ENCODE data around the gene DRICH1.
"Not testable (repeated sequence)": the region's sequence is repeated elsewhere in the genome, so short reads cannot be mapped to it uniquely, and the experiment has no call there.

The DRICH1 gene

GRCh38 chr22:23670378-23671295 is 38.5 kb upstream of the DRICH1 start:
- no peak overlapping the region for H4K8ac ChIP-seq (ENCODE audit: low read depth, low read length)
- H3K27me3 ChIP-seq (ENCODE audit: insufficient read depth, low read length) = no peaks in the 10 kb centered on the region
- no peak overlapping the region for H2AK5ac ChIP-seq (ENCODE audit: low read length)
- no peak overlapping the region for H3K4me2 ChIP-seq (ENCODE audit: low read length)
- no peak overlapping the region for H3K4ac ChIP-seq (ENCODE audit: low read depth, low read length)
- H4K12ac ChIP-seq (ENCODE audit: low read depth, low read length) = no peak overlapping the region
- H3K36me3 ChIP-seq (ENCODE audit: control insufficient read depth in 1 of 2, insufficient read depth in 2 of 2, low read length in 2 of 2) = peaks cover 0 to 5% of the 10 kb centered on the region in 2 experiments
- no peak overlapping the region for H3K18ac ChIP-seq (ENCODE audit: low read length)
- DNase-seq = no peak
- no peak overlapping the region for H2BK5ac ChIP-seq (ENCODE audit: low read depth, low read length, poor library complexity)
- H3K9ac ChIP-seq (ENCODE audit: low read length) = no peak overlapping the region
- H3K27ac ChIP-seq (ENCODE audit: low read depth, low read length) = no peak overlapping the region
- no peak overlapping the region for H3K4me3 ChIP-seq (ENCODE audit: low read depth, low read length)
- no peaks in the 10 kb centered on the region for H3K4me1 ChIP-seq (ENCODE audit: control insufficient read depth in 1 of 2, insufficient read depth in 2 of 2, low read length in 2 of 2)
- H3K23ac ChIP-seq (ENCODE audit: low read length) = no peak overlapping the region
- H4K91ac ChIP-seq (ENCODE audit: low read depth, low read length) = no peak overlapping the region
- no peaks in the 10 kb centered on the region for H3K79me1 ChIP-seq (ENCODE audit: low read length)
- no peaks in the 10 kb centered on the region for H3K79me2 ChIP-seq (ENCODE audit: control insufficient read depth, insufficient read depth, low read length, poor library complexity)
- H2BK12ac ChIP-seq (ENCODE audit: low read length) = no peak overlapping the region
- no CpG with 5 or more reads among the region's 16 CpGs for WGBS (ENCODE audit: extremely low coverage, insufficient coverage, insufficient read length)
- H2BK120ac ChIP-seq (ENCODE audit: insufficient read depth, low read length, poor library complexity) = no peak overlapping the region
- H3K9me3 ChIP-seq (ENCODE audit: insufficient read depth, low read depth, low read length) = peaks cover 2% of the 10 kb centered on the region
- no peak overlapping the region for H2AFZ ChIP-seq (ENCODE audit: insufficient read depth, low read length, poor library complexity)
- H3K14ac ChIP-seq (ENCODE audit: low read length) = no peak overlapping the region

GRCh38 chr22:23660381-23660780 is 28.3 kb upstream of the DRICH1 start:
- not testable (repeated sequence) for H2AFZ ChIP-seq (ENCODE audit: insufficient read depth, low read length, poor library complexity); DNase-seq; H3K79me2 ChIP-seq (ENCODE audit: control insufficient read depth, insufficient read depth, low read length, poor library complexity); H3K27me3 ChIP-seq (ENCODE audit: insufficient read depth, low read length); H2BK12ac ChIP-seq (ENCODE audit: low read length); H2AK5ac ChIP-seq (ENCODE audit: low read length); H3K27ac ChIP-seq (ENCODE audit: low read depth, low read length); H3K23ac ChIP-seq (ENCODE audit: low read length); H3K9me3 ChIP-seq (ENCODE audit: insufficient read depth, low read depth, low read length); H4K8ac ChIP-seq (ENCODE audit: low read depth, low read length); H2BK120ac ChIP-seq (ENCODE audit: insufficient read depth, low read length, poor library complexity); H4K12ac ChIP-seq (ENCODE audit: low read depth, low read length); H3K4me3 ChIP-seq (ENCODE audit: low read depth, low read length); H4K91ac ChIP-seq (ENCODE audit: low read depth, low read length); H3K79me1 ChIP-seq (ENCODE audit: low read length); H3K18ac ChIP-seq (ENCODE audit: low read length); H3K9ac ChIP-seq (ENCODE audit: low read length); H3K4me1 ChIP-seq (ENCODE audit: control insufficient read depth in 1 of 2, insufficient read depth in 2 of 2, low read length in 2 of 2); H3K14ac ChIP-seq (ENCODE audit: low read length); H3K4me2 ChIP-seq (ENCODE audit: low read length); H3K4ac ChIP-seq (ENCODE audit: low read depth, low read length); H2BK5ac ChIP-seq (ENCODE audit: low read depth, low read length, poor library complexity)
- no CpG with 5 or more reads among the region's 4 CpGs for WGBS (ENCODE audit: extremely low coverage, insufficient coverage, insufficient read length)
- peaks cover 16 to 22% of the 10 kb centered on the region in 2 experiments for H3K36me3 ChIP-seq (ENCODE audit: control insufficient read depth in 1 of 2, insufficient read depth in 2 of 2, low read length in 2 of 2)

GRCh38 chr22:23657727-23658126 is 25.6 kb upstream of the DRICH1 start:
- WGBS (ENCODE audit: extremely low coverage, insufficient coverage, insufficient read length) = no CpG with 5 or more reads among the region's 5 CpGs

GRCh38 chr22:23655891-23656475 is 23.9 kb upstream of the DRICH1 start:
- Histone ChIP-seq H3K14ac (ENCODE audit: low read length) (no peak overlapping the region), H3K4ac (ENCODE audit: low read depth, low read length) (no peak overlapping the region), H3K79me1 (ENCODE audit: low read length) (no peaks in the 10 kb centered on the region), H2BK5ac (ENCODE audit: low read depth, low read length, poor library complexity) (no peak overlapping the region), H2AFZ (ENCODE audit: insufficient read depth, low read length, poor library complexity) (no peak overlapping the region), H3K18ac (ENCODE audit: low read length) (no peak overlapping the region), H2BK120ac (ENCODE audit: insufficient read depth, low read length, poor library complexity) (no peak overlapping the region), H3K4me2 (ENCODE audit: low read length) (no peak overlapping the region), H3K4me1 (ENCODE audit: control insufficient read depth in 1 of 2, insufficient read depth in 2 of 2, low read length in 2 of 2) (no peaks in the 10 kb centered on the region), H3K9ac (ENCODE audit: low read length) (no peak overlapping the region), H2BK12ac (ENCODE audit: low read length) (no peak overlapping the region), H3K79me2 (ENCODE audit: control insufficient read depth, insufficient read depth, low read length, poor library complexity) (no peaks in the 10 kb centered on the region), H4K8ac (ENCODE audit: low read depth, low read length) (no peak overlapping the region), H3K27me3 (ENCODE audit: insufficient read depth, low read length) (no peaks in the 10 kb centered on the region), H3K4me3 (ENCODE audit: low read depth, low read length) (no peak overlapping the region), H3K23ac (ENCODE audit: low read length) (no peak overlapping the region), H3K36me3 (ENCODE audit: control insufficient read depth in 1 of 2, insufficient read depth in 2 of 2, low read length in 2 of 2) (peaks cover 6 to 10% of the 10 kb centered on the region in 2 experiments), H4K91ac (ENCODE audit: low read depth, low read length) (no peak overlapping the region), H4K12ac (ENCODE audit: low read depth, low read length) (no peak overlapping the region), H3K9me3 (ENCODE audit: insufficient read depth, low read depth, low read length) (no peaks in the 10 kb centered on the region), H2AK5ac (ENCODE audit: low read length) (no peak overlapping the region), H3K27ac (ENCODE audit: low read depth, low read length) (no peak overlapping the region)
- WGBS (ENCODE audit: extremely low coverage, insufficient coverage, insufficient read length) = no CpG with 5 or more reads among the region's 6 CpGs
- DNase-seq = no peak

More at GRCh38 chr22:23657727-23658126, 25.6 kb upstream of the DRICH1 start:
- H3K79me1 ChIP-seq (ENCODE audit: low read length) = no peaks in the 10 kb centered on the region
- H3K4me2 ChIP-seq (ENCODE audit: low read length) = no peak overlapping the region
- DNase-seq = peak in 1 of 2 donors; percentile 7
- H3K18ac ChIP-seq (ENCODE audit: low read length) = no peak overlapping the region
- H4K91ac ChIP-seq (ENCODE audit: low read depth, low read length) = no peak overlapping the region
- no peaks in the 10 kb centered on the region for H3K4me1 ChIP-seq (ENCODE audit: control insufficient read depth in 1 of 2, insufficient read depth in 2 of 2, low read length in 2 of 2)
- H3K79me2 ChIP-seq (ENCODE audit: control insufficient read depth, insufficient read depth, low read length, poor library complexity) = no peaks in the 10 kb centered on the region
- peaks cover 14 to 15% of the 10 kb centered on the region in 2 experiments for H3K36me3 ChIP-seq (ENCODE audit: control insufficient read depth in 1 of 2, insufficient read depth in 2 of 2, low read length in 2 of 2)
- no peak overlapping the region for H3K14ac ChIP-seq (ENCODE audit: low read length)
- no peak overlapping the region for H2AK5ac ChIP-seq (ENCODE audit: low read length)
- no peak overlapping the region for H2BK5ac ChIP-seq (ENCODE audit: low read depth, low read length, poor library complexity)
- H3K4me3 ChIP-seq (ENCODE audit: low read depth, low read length) = no peak overlapping the region
- H3K23ac ChIP-seq (ENCODE audit: low read length) = no peak overlapping the region
- H4K8ac ChIP-seq (ENCODE audit: low read depth, low read length) = no peak overlapping the region
- no peak overlapping the region for H3K4ac ChIP-seq (ENCODE audit: low read depth, low read length)
- peaks cover 4% of the 10 kb centered on the region for H3K9me3 ChIP-seq (ENCODE audit: insufficient read depth, low read depth, low read length)
- H3K9ac ChIP-seq (ENCODE audit: low read length) = no peak overlapping the region
- no peaks in the 10 kb centered on the region for H3K27me3 ChIP-seq (ENCODE audit: insufficient read depth, low read length)
- H2BK12ac ChIP-seq (ENCODE audit: low read length) = no peak overlapping the region
- no peak overlapping the region for H2AFZ ChIP-seq (ENCODE audit: insufficient read depth, low read length, poor library complexity)
- no peak overlapping the region for H3K27ac ChIP-seq (ENCODE audit: low read depth, low read length)
- no peak overlapping the region for H2BK120ac ChIP-seq (ENCODE audit: insufficient read depth, low read length, poor library complexity)
- H4K12ac ChIP-seq (ENCODE audit: low read depth, low read length) = no peak overlapping the region
